HG03378 (cell line): ENCODE results near the gene EMP1.

Experiments used
- ATAC-seq: cut with Tn5 transposase; IDR thresholded peaks from one replicate; pipeline ENCODE4 v1.9.1; 2021; ENCODE audit warnings: mild to moderate bottlenecking, moderate library complexity; ENCODE audit not compliant: unreplicated experiment

The EMP1 gene

DNA sequence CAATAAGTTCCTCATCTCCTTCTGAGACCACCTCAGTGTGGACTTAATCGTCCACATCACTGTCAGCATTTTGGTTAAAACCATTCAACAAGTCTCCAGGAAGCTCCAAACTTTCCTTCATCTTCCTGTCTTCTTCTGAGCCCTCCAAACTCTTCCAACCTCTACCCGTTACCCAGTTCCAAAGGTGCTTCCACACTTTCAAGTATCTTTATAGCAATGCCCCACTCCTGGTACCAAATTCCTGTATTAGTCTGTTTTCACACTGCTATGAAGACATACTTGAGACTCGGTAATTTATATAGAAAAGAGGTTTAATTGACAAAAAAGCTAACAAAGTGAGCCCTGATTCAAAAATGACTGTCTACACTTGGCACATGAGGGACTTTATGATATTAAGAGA, 22.8 kb downstream of the EMP1 start:
- ATAC-seq: no peak

DNA sequence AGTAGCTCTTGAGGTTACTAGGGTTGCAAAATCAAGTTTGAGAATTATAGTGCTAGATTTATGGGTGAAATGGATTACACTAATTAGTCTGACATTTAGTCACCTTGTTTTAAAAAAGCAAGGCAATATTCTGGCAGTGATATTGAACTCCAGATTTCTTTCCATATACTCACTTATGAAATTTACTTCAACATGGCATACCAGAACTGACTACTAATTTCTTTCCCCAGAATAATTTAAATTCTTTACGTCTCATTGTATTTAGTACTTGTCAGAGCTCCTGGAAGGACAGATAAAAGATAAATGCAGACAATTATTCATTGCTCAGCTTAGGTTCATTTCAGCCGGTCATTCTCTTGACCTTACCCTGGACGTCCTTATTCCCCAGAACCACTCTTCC, 24.3 kb downstream of the EMP1 start:
- ATAC-seq: no peak

DNA sequence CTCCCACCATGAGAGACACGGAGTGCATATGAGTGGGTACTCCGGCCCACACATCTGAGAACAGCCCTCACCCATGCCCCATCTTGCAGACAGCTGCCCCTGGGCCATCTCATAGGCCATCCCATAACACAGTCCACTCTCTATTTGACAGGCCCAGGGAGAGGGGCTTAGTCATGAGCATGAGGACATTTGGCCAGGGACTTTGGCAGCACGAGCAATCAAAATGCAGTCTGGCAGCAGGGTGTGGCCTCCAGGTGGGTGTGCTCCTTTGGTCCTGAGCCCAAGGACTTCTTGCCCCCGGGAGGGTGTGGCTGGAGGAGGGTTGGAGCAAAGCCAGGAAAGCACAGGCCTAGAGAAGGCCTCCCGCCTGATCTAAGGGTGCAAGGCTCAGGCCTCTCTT, 25.6 kb downstream of the EMP1 start:
- ATAC-seq: no peak

DNA sequence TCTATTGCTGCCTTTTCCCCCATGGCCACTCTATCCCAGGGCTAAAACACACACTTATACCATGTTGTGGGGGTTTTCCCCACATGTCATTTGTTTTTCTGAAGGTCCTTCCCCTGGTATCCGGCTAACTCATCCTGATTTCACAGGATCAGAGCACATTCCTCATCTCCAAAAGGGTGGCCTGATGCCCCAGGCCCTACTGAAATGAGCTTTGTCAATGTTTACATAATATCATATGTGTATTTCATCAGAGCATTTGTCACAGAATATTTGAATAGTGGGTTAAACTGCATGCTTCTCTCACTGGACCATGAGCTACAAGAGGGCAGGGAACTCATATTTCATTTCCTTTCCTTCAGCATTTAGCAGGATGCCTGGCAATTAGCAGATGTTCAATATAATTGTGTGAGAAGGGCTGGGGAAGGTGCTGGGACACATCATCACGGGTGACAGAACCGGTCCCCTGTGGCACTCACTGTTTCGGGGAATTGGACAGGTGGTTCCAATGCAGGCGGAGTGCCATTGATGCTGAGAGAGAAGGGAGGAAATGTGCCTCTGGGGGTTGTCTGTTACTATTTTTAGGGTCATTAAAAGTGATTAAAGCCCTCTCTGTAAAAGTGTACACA, 26.8 kb downstream of the EMP1 start:
- no peak for ATAC-seq

DNA sequence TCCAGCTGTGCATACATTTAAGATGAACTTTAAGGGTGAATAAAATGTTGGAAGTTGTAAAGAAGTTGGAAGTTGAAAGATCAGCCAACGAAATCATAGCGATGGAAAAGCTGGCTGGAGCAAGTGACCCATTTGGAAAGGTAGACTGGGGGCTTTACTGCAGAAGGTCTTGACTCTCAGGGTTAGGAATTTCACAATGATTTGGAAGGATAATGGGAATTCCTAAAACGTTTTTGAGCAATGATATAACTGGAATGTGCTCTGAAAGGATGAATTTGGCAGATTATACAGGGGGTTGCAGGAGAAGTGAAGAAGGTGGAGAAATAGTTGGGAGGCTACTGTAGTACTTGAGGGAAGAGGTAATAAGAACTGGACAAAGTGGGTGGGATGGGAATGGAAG, 27.4 kb downstream of the EMP1 start:
- no peak for ATAC-seq

DNA sequence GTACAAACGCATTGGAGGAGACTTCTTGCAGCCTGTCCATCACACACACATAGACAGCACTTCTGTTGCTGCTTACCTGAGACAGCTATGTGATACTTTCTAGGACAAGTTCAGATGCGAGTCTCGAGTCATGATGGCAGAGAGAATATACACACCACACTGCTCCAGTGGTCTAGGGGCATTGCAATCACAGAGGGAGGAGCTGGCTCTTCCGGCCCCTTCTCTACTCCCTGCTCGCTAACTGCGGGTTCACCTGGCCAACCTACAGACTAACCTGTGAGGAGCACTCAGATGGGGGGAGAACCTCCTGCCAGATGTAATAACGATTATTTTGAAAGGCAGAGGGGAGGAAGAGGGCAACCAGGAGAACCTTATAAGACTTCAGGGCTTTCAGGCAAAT, 30.7 kb downstream of the EMP1 start:
- ATAC-seq: no peak

DNA sequence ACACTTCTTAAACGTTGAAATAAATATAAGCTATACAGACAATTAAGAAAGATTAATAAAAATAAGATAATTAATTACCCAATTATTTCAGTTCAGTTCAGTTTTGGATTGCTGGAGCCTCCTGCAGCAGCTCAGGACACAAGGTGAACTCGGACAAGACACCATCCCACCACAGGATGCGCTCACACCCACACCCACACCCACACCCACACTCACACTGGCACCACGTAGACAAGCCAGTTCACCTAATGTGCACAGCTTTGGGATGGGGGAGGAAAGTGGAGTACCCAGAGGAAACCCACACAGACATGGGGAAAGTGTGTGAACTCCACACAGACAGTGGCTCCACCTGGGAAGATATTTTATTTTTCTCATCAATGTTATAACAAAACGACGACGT, 32.1 kb downstream of the EMP1 start:
- ATAC-seq: no peak

DNA sequence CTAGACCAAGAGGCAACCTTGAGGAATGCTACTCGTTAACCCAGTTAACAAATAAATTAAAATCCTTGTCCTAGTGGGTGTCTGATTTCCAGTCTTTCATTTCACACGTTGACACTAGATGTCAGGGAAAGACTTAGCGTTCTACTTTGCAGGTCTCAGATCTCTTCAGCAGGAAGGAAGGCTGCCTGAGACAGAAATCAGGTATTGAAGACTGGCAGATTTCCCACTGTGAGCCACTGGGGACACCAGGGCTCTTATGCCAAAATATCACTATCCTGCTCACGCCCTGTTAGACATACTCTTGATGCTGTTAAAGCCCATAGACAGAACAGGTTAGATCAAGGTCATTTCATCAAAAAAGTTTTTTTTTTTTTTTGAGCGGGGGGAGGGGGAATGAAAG, 33.0 kb downstream of the EMP1 start:
- no peak for ATAC-seq

DNA sequence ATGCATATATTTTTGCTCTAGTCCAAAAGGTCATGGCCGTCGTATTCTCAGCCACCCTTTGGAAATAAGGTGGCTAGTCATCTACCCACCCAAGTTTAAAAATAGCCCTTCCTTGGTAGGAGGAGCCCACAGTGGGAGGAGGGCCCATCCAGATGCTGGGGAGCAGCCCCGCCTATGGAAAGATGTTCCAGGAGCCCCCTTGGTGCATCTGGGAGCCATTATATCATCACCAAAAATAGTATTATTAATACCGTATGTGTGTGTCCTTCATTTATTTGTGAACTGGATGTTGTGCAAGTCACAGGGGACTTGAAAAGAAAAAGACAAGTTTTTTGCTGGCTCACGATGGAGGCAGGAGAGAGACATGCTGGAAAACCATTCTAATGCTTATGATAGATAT, 34.0 kb downstream of the EMP1 start:
- ATAC-seq: no peak

DNA sequence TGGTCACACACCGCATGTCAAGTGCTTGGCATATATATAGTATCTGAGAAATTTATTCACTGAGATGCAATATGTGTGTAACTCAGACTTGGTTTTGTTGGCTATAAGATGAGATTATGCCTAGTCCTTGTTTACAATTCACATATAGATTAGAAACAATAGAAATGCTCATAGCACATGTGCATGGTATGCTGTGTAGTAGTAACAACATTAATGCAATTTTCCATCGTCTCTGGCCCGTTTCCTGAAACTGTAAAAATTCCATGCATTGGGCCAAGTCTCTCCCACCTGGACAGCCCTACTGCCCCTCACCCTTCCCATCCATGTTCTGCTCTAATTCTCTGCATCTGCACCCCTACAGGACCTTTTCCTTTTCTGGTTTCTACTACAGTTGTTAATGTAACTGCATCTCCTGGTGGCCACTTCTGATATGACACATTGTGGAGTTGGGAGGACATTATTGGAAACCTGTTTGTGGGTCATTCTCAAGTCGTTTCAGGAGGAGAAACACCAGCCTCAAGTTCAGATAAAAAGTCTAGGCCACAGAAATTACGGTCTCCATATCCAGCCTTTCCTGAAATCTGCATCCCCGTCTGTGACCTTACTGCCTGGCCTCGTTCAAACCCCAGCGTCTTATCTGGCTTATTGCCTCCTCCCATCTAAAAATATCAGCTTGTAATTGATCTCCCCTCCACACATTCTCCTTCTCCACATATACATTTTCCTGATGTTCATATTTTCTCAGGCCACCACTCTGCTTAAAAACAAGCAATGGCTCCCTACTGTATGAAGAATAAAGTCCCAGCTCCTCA, 37.5 kb downstream of the EMP1 start:
- ATAC-seq: no peak

DNA sequence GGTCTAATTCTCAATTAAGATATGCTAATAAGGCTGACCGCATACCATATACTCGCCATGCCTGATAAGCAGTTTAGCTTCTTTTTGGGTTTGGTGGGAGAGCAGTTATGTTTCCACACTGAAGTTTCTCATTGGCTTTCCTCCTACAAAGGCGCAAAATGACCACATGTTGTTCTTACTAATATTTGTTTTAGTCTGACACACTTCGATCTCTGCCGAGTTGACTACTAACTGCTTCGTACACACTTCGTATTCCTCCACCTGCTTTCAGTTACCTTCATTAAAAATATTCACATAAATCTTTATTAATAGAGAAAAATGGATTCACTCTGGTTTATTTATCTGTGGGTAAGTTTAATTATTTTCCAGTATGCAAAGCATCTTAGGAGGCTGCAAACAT, 41.7 kb downstream of the EMP1 start:
- no peak for ATAC-seq

DNA sequence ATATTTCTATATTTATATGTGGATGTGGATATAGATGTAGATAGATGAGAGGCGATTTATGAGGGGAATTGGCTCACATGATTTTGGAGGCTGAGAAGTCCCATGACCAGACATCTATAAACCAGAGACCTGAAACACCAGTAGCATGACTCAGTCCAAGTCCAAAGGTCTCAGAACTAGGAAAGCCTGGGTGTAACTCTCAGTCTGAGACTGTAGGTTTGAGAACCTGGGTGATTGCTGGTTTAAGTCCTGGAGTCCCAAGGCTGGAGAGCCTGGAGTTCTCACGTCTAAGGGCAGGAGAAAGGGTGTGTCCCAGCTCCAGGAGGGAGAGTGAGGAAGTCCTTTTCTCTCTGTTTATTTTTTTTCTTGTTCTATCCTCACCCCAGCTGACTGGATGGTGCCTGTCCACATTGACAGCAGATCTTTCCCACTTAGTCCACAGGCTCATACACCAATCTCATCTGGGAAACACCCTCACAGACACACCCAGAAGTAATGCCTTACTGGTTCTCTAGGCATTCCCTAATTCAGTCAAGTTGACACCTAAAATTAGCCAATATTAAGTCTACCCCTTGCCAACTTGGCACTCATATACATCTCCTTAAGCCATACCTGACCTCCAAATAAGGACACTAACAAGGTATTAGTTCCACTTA, 45.4 kb downstream of the EMP1 start:
- ATAC-seq: no peak

DNA sequence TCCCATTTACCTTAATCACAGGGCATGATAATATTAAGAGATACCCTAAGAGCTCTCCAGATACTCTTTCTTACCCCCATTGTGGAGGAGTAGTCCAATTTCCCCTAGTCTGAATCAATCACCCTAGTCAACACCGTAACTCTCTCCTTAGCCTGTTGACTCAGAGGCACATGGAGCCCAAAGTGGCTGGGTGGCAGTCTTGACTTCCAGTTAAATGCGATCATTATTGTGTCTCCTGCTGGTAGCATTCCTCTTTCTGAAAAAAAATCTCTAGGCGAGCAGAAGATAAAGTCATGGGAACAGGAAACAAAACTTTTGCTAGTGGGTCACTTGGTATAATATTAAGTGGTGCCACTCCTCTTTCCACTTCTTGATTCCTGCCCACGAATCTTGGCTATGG, 46.4 kb downstream of the EMP1 start:
- no peak for ATAC-seq

DNA sequence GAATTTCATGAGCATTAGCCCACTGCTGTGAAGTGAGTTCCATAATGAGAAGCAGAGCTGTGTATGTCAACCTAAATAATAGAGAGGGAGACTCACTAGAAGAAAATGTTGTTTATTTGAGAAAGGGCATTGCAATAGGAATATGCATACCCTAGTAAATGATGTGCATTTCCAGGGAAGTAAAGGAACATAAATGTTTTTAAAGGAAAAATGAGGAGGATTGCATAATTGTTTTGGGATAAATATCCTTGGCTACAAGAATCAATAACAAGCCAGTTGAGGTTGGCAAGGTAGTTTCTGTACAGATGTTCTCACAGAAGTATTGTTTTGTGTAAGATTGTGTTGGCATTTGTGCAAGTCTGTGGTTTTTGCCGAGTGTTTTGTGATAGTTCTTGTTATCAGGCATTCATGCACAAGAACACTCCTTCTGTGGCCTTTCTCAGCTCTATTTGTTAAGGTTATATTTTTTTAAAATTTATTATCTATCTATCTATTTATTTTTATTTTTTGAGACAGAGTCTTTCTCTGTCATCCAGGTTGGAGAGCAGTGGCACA, 47.1 kb downstream of the EMP1 start:
- no peak for ATAC-seq

DNA sequence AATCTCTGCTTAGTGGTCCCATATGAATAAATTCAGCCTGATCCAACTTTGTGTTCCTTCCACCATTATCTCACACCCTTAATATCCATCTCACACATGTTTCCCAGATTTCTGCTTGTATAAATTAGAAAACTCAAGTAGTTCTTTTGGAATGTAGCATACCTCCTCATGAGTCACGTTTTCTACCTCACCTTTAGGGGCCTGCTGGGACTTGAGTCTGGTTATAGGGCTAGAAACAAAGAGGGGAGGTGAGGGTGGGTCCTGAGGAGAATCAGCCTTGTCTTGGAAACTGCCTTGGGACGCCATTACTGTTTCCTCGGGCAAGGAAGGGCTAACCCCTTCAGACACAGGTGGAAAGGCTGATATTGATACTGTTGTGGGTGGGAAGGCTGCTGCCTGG, 51.1 kb downstream of the EMP1 start:
- no peak for ATAC-seq

DNA sequence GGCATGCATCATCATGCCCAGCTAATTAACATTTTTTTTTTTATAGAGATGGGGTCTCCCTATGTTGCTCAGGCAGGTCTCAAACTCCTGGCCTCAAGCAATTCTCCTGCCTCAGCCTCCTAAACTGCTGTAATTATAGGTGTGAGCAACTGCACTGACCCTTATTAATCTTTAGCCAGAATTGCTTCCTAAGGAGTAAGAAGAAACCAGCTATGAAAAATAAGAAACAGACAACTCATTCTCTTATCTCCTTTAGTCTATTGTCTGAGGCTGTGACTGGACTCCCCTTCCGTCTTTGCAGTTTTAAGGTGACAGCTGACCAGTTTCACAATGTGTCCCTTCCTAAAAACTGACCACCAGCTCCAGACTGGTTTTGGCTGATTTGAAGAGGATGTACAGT, 52.4 kb downstream of the EMP1 start:
- no peak for ATAC-seq

DNA sequence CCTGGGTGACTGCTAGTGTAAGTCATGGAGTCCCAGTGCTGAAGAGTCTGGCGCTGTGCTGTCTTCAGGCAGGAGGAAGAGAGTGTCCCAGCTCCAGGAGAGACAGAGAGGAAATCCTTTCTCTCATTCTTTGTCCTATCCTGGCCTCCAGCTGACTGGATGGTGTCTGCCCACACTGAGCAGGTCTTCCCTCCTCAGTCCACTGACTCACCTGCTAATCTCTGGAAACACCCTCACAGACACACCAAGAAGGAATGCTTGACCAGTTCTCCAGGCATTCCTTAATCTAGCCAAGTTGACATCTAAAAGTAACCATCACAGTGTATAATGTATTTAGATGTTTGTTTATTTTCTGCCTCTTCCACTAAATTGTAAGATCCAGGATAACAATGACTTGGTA, 53.9 kb downstream of the EMP1 start:
- no peak for ATAC-seq

DNA sequence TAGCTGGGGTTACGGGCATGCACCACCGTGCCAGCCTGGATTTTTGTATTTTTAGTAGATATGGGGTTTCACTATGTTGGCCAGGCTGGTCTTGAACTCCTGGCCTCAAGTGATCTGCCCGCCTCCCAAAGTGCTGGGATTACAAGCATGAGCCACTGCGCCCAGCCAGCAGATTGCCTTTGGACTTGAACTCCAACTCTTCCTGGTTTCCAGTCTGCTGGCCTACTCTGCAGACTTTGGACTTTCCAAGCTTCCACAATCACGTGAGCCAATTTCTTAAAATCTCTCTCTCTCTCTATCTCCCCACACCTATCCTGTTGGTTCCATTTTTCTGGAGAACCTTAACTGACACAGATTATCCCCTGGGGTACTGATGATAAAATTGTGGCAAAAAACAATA, 55.0 kb downstream of the EMP1 start:
- ATAC-seq: no peak

DNA sequence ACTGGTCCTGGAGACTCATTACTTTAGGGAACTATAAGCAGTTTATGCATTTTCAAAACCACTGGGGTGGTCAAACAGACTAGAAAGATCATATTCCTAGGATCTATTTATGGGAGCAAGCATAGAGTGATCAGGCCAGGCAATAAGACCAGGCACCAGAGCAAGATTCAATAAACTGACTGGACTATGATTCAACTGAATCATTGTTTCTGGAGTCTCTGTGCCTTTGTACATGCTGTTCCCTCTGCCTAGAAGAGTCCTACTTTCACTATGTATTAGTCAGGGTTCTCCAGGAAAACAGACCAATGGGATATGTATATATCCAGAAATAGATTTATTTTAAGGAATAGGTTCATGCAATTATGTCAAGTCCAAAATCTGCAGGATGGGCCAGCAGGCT, 55.5 kb downstream of the EMP1 start:
- ATAC-seq: no peak

DNA sequence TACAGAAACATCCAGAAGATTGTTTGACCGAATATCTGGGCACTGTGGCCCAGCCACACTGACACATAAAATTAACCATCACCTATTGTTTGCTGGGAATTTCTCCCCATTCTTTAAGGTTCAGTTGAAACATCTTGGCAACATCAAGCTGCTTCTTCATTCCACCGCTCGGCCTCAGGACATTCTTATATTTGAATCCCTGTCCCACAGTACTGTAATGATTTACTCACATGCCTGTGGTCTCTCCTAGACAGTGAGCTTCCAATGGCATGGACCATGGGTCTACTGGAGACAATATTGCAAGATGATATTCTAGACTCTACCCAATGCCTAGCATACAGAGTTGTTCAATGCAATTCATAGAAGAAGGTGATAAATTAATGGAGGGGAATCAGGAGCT, 56.1 kb downstream of the EMP1 start:
- no peak for ATAC-seq

DNA sequence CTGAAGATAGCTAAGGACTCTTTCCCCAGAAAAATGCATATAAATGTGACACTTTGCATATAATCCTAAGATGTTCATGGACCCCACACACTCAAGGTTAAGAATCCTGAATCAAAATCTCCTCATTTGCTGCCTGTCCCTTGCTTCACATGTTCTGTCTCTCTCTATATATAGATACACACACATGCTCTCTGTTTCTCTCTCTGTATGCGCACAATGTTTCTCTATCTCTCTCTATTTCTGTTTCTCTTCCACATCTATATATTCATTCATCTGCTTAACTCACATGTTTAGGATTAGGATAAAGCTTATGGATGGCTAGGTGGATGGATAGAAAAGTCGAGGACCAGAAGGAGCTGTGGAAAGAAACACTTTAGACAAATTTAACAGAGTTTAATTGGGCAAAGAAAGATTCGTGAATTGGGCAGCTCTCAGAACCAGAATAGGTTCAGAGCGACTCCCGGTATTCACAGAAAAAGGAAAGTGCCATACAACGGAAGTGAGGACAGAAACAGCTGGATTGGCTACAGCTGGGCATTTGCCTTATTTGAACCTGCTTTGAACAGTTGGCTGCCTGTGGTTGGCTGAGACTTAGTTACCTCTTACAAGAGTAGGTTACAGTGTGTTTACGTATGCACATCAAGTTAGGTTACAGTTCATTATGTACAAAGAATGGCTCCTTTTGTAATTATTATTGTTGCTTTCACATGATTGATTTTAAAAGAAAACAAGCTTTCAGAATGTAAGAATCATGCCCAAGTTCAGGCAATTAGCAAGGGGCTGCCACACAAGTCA, 57.6 kb downstream of the EMP1 start:
- ATAC-seq: no peak
